Endothelial cell (in vitro differentiated cells): Measurements from ENCODE around the gene EGR1. TPM values are rescaled to one million over a fixed set of nuclear protein-coding genes. Genes with fewer than 3 reads are reported as not detected.

Experiments used
- DNase-seq: peaks from one replicate; pipeline ENCODE4 v3.0.0; 2021; ENCODE audit warnings: low spot score
- H3K27ac Mint-ChIP-seq: one replicate; pipeline ENCODE4 v1.8.0; 2021; ENCODE audit warnings: mixed read lengths, inconsistent platforms; ENCODE audit not compliant: unreplicated experiment
- H3K27me3 Mint-ChIP-seq: one replicate; pipeline ENCODE4 v1.8.0; 2021; ENCODE audit warnings: mild to moderate bottlenecking, moderate library complexity, mixed read lengths, inconsistent platforms; ENCODE audit not compliant: unreplicated experiment
- H3K36me3 Mint-ChIP-seq: one replicate; pipeline ENCODE4 v1.8.0; 2021; ENCODE audit warnings: mild to moderate bottlenecking, low read depth, mixed read lengths, inconsistent platforms; ENCODE audit not compliant: unreplicated experiment
- H3K4me1 Mint-ChIP-seq: one replicate; pipeline ENCODE4 v1.8.0; 2021; ENCODE audit warnings: mild to moderate bottlenecking, mixed read lengths, inconsistent platforms; ENCODE audit not compliant: unreplicated experiment
- H3K4me3 Mint-ChIP-seq: one replicate; pipeline ENCODE4 v1.8.0; 2021; ENCODE audit warnings: mild to moderate bottlenecking, mixed read lengths, inconsistent platforms; ENCODE audit not compliant: unreplicated experiment
- H3K9me3 Mint-ChIP-seq: one replicate; pipeline ENCODE4 v1.8.0; 2021; ENCODE audit warnings: mixed read lengths, inconsistent platforms; ENCODE audit not compliant: unreplicated experiment
- long read RNA-seq: library from polyadenylated mRNA; unstranded; transcript quantifications from one replicate; pipeline ENCODE4 v2.0.0, GENCODE V29; 2020; ENCODE audit not compliant: unreplicated experiment
- total RNA-seq: library from RNA; stranded (reverse); fragmentation: NEBNext Ultra II Directional; extraction: Animal tissue kit (Norgen Biotek cat#: 25700); gene quantifications from one replicate; pipeline ENCODE4 v1.2.1, GENCODE V29; 2021; ENCODE audit not compliant: unreplicated experiment
- TF ChIP-seq, protein P1 (sequence below): fragments of 200-600 bp; sonication (generic); IDR thresholded peaks from one replicate; pipeline ENCODE4 v1.5.0; 2021; ENCODE audit warnings: antibody characterized with exemption; ENCODE audit not compliant: unreplicated experiment

Gene EGR1
- 2.1 TPM for total RNA-seq
- long read RNA-seq: 0 reads

DNA sequence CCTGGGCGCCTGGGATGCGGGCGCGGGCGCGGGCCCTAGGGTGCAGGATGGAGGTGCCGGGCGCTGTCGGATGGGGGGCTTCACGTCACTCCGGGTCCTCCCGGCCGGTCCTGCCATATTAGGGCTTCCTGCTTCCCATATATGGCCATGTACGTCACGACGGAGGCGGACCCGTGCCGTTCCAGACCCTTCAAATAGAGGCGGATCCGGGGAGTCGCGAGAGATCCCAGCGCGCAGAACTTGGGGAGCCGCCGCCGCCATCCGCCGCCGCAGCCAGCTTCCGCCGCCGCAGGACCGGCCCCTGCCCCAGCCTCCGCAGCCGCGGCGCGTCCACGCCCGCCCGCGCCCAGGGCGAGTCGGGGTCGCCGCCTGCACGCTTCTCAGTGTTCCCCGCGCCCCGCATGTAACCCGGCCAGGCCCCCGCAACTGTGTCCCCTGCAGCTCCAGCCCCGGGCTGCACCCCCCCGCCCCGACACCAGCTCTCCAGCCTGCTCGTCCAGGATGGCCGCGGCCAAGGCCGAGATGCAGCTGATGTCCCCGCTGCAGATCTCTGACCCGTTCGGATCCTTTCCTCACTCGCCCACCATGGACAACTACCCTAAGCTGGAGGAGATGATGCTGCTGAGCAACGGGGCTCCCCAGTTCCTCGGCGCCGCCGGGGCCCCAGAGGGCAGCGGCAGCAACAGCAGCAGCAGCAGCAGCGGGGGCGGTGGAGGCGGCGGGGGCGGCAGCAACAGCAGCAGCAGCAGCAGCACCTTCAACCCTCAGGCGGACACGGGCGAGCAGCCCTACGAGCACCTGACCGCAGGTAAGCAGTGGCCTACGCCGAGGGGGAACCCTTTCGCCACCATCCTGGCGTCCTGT lies at the start of gene EGR1:
Gene EGR1, plus strand, starts transcription at position 219 of the 864 bp plus-strand sequence. Its CDS starts 283 bp downstream, at position 502.
- Mint-ChIP-seq H3K36me3 (peaks cover 7% of the 10 kb centered on the region), H3K4me3 (peak within 1 kb of the TSS; percentile 69), H3K27me3 (peaks cover 23% of the 10 kb centered on the region), H3K9me3 (peaks cover 4% of the 10 kb centered on the region), H3K4me1 (peaks cover 6% of the 10 kb centered on the region), H3K27ac (no peak within 1 kb of the TSS)
- TF ChIP-seq, protein P1, sequence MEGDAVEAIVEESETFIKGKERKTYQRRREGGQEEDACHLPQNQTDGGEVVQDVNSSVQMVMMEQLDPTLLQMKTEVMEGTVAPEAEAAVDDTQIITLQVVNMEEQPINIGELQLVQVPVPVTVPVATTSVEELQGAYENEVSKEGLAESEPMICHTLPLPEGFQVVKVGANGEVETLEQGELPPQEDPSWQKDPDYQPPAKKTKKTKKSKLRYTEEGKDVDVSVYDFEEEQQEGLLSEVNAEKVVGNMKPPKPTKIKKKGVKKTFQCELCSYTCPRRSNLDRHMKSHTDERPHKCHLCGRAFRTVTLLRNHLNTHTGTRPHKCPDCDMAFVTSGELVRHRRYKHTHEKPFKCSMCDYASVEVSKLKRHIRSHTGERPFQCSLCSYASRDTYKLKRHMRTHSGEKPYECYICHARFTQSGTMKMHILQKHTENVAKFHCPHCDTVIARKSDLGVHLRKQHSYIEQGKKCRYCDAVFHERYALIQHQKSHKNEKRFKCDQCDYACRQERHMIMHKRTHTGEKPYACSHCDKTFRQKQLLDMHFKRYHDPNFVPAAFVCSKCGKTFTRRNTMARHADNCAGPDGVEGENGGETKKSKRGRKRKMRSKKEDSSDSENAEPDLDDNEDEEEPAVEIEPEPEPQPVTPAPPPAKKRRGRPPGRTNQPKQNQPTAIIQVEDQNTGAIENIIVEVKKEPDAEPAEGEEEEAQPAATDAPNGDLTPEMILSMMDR: no peak
- peak; percentile 67 for DNase-seq

DNA sequence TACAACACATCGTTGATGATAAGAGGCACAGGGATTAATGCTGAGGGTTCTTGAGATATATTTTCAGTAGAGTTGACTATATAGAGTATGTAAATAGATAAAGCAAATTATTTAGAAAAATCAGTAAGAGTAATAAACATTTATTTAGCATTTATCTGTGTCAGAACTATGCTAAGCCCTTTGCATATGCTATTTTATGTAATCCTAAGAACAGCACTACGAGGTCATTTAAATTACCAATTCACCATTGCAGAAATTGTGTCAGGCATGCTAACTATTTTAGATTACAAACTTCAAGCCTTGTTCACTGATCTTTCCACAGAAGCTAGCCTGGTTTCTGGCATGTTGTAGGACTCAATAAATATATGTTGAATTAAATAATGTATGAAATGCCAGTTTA lies 46.8 kb upstream of the EGR1 start:
- Mint-ChIP-seq H3K27me3 (peaks cover 3% of the 10 kb centered on the region), H3K9me3 (no peaks in the 10 kb centered on the region), H3K27ac (no peak overlapping the region)

DNA sequence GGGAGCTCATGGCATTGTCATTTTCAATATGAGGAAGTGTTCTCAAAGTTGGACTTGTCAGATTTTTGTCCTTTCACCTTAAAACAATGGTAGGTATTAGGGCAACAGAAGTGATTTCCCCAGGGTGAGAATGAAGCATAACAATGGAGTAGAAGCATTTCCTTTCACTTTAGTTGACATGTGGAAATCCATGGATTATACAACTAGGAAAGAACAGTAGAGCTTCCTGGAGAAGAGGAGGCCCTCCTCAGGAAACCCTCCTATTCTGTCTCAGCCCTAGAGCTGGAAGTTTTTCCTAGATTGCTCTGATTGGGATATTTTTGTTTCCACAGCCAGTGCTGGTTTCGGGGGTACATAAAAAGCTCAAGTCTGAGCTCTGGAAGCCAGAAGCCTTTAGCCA lies 40.2 kb upstream of the EGR1 start:
- peaks cover 40% of the 10 kb centered on the region for H3K4me1 Mint-ChIP-seq
- peak overlapping the region; percentile 91 for H3K27ac Mint-ChIP-seq
- H3K4me3 Mint-ChIP-seq: peak overlapping the region; percentile 9
- TF ChIP-seq, protein P1: no peak
- DNase-seq: no peak
- H3K27me3 Mint-ChIP-seq: peaks cover 3% of the 10 kb centered on the region
- H3K36me3 Mint-ChIP-seq: peaks cover 45% of the 10 kb centered on the region
- no peaks in the 10 kb centered on the region for H3K9me3 Mint-ChIP-seq

More for the DNA sequence above, 46.8 kb upstream of the EGR1 start:
- TF ChIP-seq, protein P1: no peak
- Mint-ChIP-seq H3K4me3 (no peak overlapping the region), H3K4me1 (peaks cover 7% of the 10 kb centered on the region), H3K36me3 (peaks cover 29% of the 10 kb centered on the region)
- DNase-seq: no peak

DNA sequence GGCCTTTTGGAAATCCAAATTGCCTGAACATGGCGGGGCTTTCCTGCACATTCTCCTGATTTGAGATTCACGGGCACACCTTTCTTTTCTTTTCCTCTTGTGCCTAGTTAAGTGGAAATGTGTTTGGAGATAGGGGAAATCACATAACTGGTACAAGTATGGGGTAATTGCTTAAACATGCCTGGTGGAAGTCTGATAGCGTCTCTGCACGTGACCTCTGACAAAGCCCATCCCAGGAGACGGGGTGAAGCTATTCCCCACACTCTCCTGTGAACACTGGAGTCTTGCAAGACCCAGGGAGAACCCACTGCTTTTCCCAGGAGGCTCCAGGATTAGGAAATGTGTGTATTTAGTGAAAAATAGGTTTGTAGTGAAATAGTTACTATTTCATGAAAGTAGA lies 29.3 kb upstream of the EGR1 start:
- no peak for DNase-seq
- no peak overlapping the region for H3K27ac Mint-ChIP-seq
- peaks cover 6% of the 10 kb centered on the region for H3K27me3 Mint-ChIP-seq
- TF ChIP-seq, protein P1: no peak
- H3K4me3 Mint-ChIP-seq: no peak overlapping the region
- H3K4me1 Mint-ChIP-seq: peaks cover 23% of the 10 kb centered on the region
- no peaks in the 10 kb centered on the region for H3K9me3 Mint-ChIP-seq
- peaks cover 38% of the 10 kb centered on the region for H3K36me3 Mint-ChIP-seq

DNA sequence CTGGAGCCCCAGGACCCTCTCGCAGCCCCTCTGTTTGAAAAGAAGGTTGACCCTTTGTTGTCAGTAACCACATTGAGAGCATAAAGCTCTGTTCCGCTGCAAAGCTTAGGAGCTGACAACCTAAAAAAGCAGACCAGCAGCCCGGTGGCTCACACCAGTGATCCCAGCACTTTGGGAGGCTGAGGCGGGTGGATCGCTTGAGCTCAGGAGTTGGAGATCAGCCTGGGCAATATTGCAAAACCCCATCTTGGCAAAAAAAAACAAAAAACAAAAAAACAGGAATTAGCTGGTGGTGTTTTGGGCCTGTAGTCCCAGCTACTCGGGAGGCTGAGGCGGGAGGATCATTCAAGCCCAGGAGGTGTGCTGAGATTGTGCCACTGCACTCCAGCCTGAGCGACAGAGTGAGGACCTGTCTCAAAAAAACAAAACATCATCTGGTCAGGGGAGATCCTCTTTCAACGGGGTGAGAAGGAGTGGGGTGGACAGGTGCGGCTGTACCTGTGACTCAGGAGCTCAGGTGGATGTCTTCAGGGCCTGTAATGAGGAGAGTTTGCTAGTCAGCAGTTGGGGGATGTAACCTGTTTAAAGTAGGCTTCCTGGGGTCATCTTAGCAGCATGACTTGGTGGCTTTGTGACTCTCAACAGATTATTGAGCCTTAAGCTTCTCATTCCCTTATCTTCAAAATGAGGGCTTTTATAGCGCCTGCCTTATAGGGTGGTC lies 27.1 kb upstream of the EGR1 start:
- TF ChIP-seq, protein P1: no peak
- Mint-ChIP-seq H3K4me1 (peaks cover 23% of the 10 kb centered on the region), H3K36me3 (peaks cover 29% of the 10 kb centered on the region), H3K27ac (peak overlapping the region; percentile 76), H3K27me3 (peaks cover 9% of the 10 kb centered on the region), H3K4me3 (peak overlapping the region; percentile 92), H3K9me3 (no peaks in the 10 kb centered on the region)
- DNase-seq: no peak
